Loucy (cell line): ENCODE data around the gene SCAF1.
"Not testable (repeated sequence)": the region's sequence is repeated elsewhere in the genome, so short reads cannot be mapped to it uniquely, and the experiment has no call there.

Source experiments
- H2AFZ ChIP-seq: fragments of 200-600 bp; sonication (generic); 2 replicates; pipeline ENCODE4 v1.6.0; 2016; ENCODE audit warnings: antibody characterized with exemption, mild to moderate bottlenecking, low read length, moderate library complexity
- H3F3A ChIP-seq: fragments of 200-600 bp; 2 replicates; pipeline ENCODE4 v1.6.0; 2016; ENCODE audit warnings: antibody characterized with exemption, low read depth, mild to moderate bottlenecking
- H3K27me3 ChIP-seq: fragments of 200-600 bp; sonication (generic); 2 replicates; pipeline ENCODE4 v1.6.1; 2014; ENCODE audit warnings: low read length, mild to moderate bottlenecking; ENCODE audit not compliant: insufficient read depth, poor library complexity, severe bottlenecking
- H3K36me3 ChIP-seq: fragments of 200-600 bp; sonication (generic); 2 replicates; pipeline ENCODE4 v1.6.1; 2016; ENCODE audit warnings: low read length; ENCODE audit not compliant: insufficient read depth
- H3K4me1 ChIP-seq: fragments of 200-600 bp; sonication (generic); 2 replicates; pipeline ENCODE4 v1.5.1; 2014; ENCODE audit warnings: low read length, mild to moderate bottlenecking; ENCODE audit not compliant: insufficient read depth, poor library complexity, severe bottlenecking
- H3K4me2 ChIP-seq: fragments of 200-600 bp; sonication (generic); 2 replicates; pipeline ENCODE4 v1.6.0; 2014; ENCODE audit warnings: antibody characterized with exemption, low read length, low read depth, mild to moderate bottlenecking; ENCODE audit not compliant: poor library complexity, severe bottlenecking
- H3K4me3 ChIP-seq: fragments of 200-600 bp; sonication (generic); 2 replicates; pipeline ENCODE4 v1.5.1; 2014; ENCODE audit warnings: low read length, mild to moderate bottlenecking, mixed read lengths; ENCODE audit not compliant: poor library complexity, severe bottlenecking
- H3K79me2 ChIP-seq: fragments of 200-600 bp; sonication (generic); 2 replicates; pipeline ENCODE4 v1.6.1; 2014; ENCODE audit warnings: low read length; ENCODE audit not compliant: insufficient read depth
- H3K9ac ChIP-seq: fragments of 200-600 bp; sonication (generic); 2 replicates; pipeline ENCODE4 v1.6.0; 2014; ENCODE audit warnings: mild to moderate bottlenecking, low read depth, low read length, moderate library complexity; ENCODE audit not compliant: poor library complexity, severe bottlenecking
- H3K9me2 ChIP-seq: fragments of 200-600 bp; sonication (generic); replicated peaks from 2 replicates; pipeline ENCODE4 v1.6.1; 2016; ENCODE audit warnings: low read depth, low read length, mixed read lengths
- H3K9me3 ChIP-seq: fragments of 200-600 bp; sonication (generic); 2 replicates; pipeline ENCODE4 v1.6.1; 2014; ENCODE audit warnings: mild to moderate bottlenecking, antibody characterized with exemption, low read length, low read depth; ENCODE audit not compliant: insufficient read depth
- H4K20me1 ChIP-seq: fragments of 200-600 bp; sonication (generic); 2 replicates; pipeline ENCODE4 v1.6.0; 2014; ENCODE audit warnings: antibody characterized with exemption, low read length, mild to moderate bottlenecking; ENCODE audit not compliant: insufficient read depth, poor library complexity, severe bottlenecking
- EZH2phosphoT487 ChIP-seq: fragments of 200-600 bp; IDR thresholded peaks from 2 replicates; pipeline ENCODE4 v1.6.1; 2018; ENCODE audit warnings: antibody characterized with exemption, mild to moderate bottlenecking, moderate library complexity, borderline replicate concordance
- TF ChIP-seq, protein P1 (sequence below): fragments of 200-600 bp; sonication (generic); conservative IDR thresholded peaks from 2 replicates; pipeline ENCODE4 v1.5.1; 2014; ENCODE audit warnings: mild to moderate bottlenecking, antibody characterized with exemption, low read length

SCAF1 gene

DNA sequence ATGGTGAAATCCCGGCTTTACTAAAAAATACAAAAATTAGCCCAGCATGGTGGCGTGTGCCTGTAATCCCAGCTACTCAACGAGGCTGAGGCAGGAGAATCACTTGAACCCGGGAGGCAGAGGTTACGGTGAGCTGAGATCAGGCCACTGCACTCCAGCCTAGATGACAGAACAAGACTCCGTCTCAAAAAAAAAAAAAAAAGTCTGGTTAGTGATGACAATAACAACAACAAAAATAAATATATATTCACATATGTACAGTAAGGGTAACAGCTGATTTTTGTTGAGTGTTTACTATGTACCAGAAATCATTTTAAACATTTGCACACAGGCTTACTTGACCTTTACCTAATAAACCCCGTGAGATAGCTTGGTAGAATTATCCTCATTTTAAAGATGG is 25.1 kb upstream of the SCAF1 start:
- H4K20me1 ChIP-seq: peaks cover 13% of the 10 kb centered on the region
- H3K27me3 ChIP-seq: no peaks in the 10 kb centered on the region
- H3F3A ChIP-seq: no peaks in the 10 kb centered on the region
- H3K79me2 ChIP-seq: peaks cover 20% of the 10 kb centered on the region; the same call in 1 of the 2 replicates
- H3K4me2 ChIP-seq: no peak overlapping the region
- H2AFZ ChIP-seq: no peak overlapping the region
- TF ChIP-seq, protein P1, sequence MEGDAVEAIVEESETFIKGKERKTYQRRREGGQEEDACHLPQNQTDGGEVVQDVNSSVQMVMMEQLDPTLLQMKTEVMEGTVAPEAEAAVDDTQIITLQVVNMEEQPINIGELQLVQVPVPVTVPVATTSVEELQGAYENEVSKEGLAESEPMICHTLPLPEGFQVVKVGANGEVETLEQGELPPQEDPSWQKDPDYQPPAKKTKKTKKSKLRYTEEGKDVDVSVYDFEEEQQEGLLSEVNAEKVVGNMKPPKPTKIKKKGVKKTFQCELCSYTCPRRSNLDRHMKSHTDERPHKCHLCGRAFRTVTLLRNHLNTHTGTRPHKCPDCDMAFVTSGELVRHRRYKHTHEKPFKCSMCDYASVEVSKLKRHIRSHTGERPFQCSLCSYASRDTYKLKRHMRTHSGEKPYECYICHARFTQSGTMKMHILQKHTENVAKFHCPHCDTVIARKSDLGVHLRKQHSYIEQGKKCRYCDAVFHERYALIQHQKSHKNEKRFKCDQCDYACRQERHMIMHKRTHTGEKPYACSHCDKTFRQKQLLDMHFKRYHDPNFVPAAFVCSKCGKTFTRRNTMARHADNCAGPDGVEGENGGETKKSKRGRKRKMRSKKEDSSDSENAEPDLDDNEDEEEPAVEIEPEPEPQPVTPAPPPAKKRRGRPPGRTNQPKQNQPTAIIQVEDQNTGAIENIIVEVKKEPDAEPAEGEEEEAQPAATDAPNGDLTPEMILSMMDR: no peak
- no peak for TF ChIP-seq EZH2phosphoT487
- H3K9me3 ChIP-seq: no peaks in the 10 kb centered on the region
- H3K4me3 ChIP-seq: no peak overlapping the region
- peaks cover 74% of the 10 kb centered on the region for H3K36me3 ChIP-seq
- no peak overlapping the region for H3K9ac ChIP-seq
- H3K9me2 ChIP-seq: no peaks in the 10 kb centered on the region
- no peaks in the 10 kb centered on the region for H3K4me1 ChIP-seq

DNA sequence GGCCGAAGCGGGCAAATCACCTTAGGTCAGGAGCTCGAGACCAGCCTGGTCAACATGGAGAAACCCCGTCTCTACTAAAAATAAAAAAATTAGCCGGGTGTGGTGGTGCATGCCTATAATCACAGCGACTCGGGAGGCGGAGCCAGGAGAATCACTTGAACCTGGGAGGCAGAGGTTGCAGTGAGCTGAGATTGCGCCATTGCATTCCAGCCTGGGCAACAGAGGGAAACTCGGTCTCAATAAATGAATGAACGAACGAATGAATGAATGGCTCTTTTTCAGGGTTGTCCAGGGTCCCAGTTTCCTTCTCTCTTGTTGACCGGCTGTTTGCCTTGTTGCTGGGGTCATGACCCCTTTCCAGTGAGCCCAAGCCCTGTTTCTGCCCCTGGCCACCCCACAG is 24.1 kb upstream of the SCAF1 start:
- Histone ChIP-seq H3K36me3 (peaks cover 76% of the 10 kb centered on the region), H4K20me1 (peaks cover 11% of the 10 kb centered on the region), H3K79me2 (peaks cover 11% of the 10 kb centered on the region; the same call in 1 of the 2 replicates)
- not testable (repeated sequence) for H3K9me2 ChIP-seq, H3K4me2 ChIP-seq, H3F3A ChIP-seq, H3K9me3 ChIP-seq, H3K4me3 ChIP-seq, H3K9ac ChIP-seq, H3K27me3 ChIP-seq, H2AFZ ChIP-seq, H3K4me1 ChIP-seq

DNA sequence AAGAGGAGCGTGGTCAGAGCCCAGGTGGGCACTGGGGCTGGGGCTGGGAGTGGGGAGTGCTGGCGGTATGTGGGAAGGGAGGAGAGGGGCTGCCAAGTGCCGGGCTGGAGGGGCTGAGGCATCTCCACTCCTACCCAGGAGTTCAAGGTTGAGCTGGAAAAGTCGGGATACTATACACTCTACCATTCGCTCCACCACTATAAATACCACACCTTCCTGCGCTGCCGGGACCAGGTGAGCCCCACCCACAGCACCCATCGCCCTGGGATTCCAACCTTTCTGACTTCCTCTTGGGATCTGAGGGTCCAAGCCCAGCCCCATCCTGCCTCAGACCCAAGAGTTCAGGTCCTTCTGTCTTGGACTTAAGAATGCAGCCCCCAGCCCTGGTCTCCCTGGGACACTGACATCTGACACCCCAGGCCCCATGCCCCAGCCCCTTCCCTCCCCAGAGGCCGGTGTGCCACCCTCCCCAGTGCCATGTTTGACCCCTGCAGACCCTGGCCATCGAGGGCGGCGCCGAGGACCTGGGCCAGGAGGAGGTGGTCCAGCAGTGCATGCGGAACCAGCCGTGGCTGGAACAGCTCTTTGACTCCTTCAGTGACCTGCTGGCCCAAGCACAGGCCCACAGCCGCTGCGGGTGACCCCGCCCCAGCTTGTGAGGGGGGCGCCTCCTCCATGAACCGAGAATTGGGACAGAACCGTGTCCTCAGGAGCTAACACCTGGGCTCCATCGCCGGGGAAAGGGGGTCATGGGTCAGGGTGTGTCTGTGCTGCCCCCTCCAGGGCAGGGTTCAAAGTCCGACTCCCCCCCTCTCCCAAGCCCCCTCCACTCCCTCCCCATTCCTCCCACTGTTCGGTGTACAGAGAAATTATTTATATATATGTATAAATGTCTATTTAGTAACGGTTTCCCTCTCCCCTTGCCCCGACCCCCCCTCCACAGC is 16.8 kb upstream of the SCAF1 start:
- Histone ChIP-seq H3K4me3 (no peak overlapping the region), H3K27me3 (no peaks in the 10 kb centered on the region), H3K9me3 (no peaks in the 10 kb centered on the region), H3K79me2 (no peaks in the 10 kb centered on the region), H3K9ac (no peak overlapping the region), H3K4me2 (no peak overlapping the region), H3K9me2 (no peaks in the 10 kb centered on the region), H3K36me3 (peaks cover 50% of the 10 kb centered on the region; the same call in 1 of the 2 replicates), H3F3A (no peaks in the 10 kb centered on the region), H4K20me1 (no peaks in the 10 kb centered on the region), H3K4me1 (no peaks in the 10 kb centered on the region), H2AFZ (no peak overlapping the region)
- TF ChIP-seq, protein P1: no peak
- no peak for TF ChIP-seq EZH2phosphoT487
